Measurements from ENCODE around the gene SHISA7. TPM values are rescaled to one million over a fixed set of nuclear protein-coding genes. Genes with fewer than 3 reads are reported as not detected.

The SHISA7 gene
- total RNA-seq, 2 donors from 2014 or later, result not detected

DNA sequence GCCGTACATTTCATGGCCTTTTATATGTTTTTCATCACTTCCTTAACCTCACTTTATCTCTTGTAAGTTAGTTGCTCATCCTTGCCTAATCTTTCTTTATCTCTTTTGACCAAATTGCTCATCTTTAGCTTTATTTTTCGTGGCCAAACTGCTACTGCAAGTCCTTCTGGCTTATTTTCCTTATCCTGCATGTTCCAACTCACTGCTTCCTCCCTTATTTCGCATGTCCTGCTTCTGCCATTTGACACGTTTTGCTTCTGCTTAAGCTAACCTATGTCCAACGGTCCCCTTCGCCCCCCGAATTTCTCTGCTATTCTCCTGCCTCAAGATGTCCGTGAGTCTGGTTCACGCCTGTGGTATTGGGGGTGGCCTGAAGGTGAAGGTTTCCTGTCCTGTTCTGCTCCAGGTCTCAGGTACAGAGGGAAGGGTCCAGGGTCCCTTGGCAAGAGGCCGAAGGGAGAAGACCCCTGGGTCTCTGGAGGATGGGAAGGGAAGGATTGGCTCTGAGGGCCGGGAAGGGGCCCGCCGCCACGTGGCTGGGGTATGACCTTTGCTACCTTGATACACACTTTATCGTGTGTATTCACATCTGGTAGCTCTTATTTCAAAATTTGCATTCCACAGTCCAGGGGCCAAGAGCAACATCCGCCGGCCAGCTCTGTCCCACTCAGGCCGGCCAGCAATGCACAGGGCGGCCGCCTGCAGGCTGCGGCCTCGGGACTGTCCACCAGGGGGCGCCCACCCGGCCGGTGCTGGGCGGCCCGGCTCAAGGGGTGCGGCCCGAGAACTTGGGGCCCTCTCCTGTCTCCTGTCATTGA lies 24.3 kb upstream of the SHISA7 start:
- no peak for DNase-seq (ENCODE audit: low spot score)
- Histone ChIP-seq H3K27ac (no peak overlapping the region), H3K9me3 (no peaks in the 10 kb centered on the region), H3K4me3 (no peak overlapping the region), H3K36me3 (no peaks in the 10 kb centered on the region), H3K27me3 (replicated peaks; ENCODE audit: insufficient read depth) (no peaks in the 10 kb centered on the region), H3K4me1 (ENCODE audit: control insufficient read depth in 1 of 2, low read depth in 2 of 2) (peaks cover 0 to 12% of the 10 kb centered on the region in 2 donors)
- peak; percentile 67 for ATAC-seq (ENCODE audit: insufficient number of reproducible peaks, low FRiP score, low read depth)
- TF ChIP-seq, protein P1, sequence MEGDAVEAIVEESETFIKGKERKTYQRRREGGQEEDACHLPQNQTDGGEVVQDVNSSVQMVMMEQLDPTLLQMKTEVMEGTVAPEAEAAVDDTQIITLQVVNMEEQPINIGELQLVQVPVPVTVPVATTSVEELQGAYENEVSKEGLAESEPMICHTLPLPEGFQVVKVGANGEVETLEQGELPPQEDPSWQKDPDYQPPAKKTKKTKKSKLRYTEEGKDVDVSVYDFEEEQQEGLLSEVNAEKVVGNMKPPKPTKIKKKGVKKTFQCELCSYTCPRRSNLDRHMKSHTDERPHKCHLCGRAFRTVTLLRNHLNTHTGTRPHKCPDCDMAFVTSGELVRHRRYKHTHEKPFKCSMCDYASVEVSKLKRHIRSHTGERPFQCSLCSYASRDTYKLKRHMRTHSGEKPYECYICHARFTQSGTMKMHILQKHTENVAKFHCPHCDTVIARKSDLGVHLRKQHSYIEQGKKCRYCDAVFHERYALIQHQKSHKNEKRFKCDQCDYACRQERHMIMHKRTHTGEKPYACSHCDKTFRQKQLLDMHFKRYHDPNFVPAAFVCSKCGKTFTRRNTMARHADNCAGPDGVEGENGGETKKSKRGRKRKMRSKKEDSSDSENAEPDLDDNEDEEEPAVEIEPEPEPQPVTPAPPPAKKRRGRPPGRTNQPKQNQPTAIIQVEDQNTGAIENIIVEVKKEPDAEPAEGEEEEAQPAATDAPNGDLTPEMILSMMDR (IDR thresholded peaks at IDR 0.05), result peak; percentile 99

DNA sequence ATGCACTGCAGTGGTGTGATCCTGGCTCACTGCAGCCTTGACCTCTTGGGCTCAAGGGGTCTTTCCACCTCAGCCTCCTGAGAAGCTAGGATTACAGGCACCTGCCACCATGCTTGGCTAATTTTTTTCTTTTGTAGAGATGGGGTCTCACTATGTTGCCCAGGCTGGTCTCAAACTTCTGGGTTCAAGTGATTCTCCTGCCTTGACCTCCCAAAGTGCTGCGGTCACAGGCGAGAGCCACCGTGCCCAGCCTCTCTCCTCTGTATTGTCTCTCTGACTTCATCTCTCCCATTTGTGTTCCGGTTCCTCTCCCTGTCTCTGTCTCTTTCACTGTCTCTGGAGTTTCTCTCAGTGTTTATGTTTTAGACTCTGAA lies 23.1 kb upstream of the SHISA7 start:
- Histone ChIP-seq H3K36me3 (no peaks in the 10 kb centered on the region), H3K27me3 (replicated peaks; ENCODE audit: insufficient read depth) (no peaks in the 10 kb centered on the region), H3K4me1 (ENCODE audit: control insufficient read depth in 1 of 2, low read depth in 2 of 2) (peaks cover 0 to 17% of the 10 kb centered on the region in 2 donors), H3K9me3 (no peaks in the 10 kb centered on the region), H3K4me3 (no peak overlapping the region), H3K27ac (no peak overlapping the region)
- no peak for DNase-seq (ENCODE audit: low spot score)
- TF ChIP-seq, protein P1 (IDR thresholded peaks at IDR 0.05), result no peak
- no peak for ATAC-seq (ENCODE audit: insufficient number of reproducible peaks, low FRiP score, low read depth)

DNA sequence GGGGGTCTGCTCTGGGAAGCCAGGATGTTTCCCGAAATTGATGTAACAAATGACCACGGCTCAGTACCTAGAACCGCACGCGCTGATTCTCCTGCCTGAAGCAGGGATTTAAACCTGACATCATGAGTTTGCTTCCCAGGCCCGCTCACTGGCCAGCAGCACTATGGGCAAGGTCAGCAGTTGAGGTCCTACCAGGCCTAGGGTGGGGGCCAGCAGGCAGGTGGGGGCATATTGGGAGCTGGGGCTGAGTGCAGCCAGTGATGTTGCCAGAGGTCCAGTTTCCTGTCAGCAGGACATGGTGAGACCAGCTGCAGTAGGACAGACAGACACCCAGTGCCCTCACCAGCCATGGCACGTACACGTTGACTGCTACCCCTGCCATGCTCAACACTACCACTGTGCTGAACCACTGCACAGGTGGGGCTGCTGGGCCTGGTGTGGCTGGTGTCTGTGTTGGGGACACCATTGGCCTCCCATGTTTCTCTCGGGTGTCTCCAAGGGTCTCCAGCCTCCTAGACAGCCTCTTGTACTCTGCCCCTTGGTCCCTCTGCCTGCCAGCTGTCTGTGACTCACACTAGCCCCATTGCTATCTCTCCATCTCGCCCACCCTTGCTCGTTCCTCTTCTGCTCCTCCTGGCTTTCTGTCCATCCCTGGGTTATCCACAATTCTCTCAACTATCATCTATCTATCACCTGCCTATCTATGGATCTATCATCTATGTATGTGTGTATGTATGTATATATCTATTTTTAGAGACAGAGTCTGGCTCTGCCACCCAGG lies 22.6 kb upstream of the SHISA7 start:
- ATAC-seq (ENCODE audit: insufficient number of reproducible peaks, low FRiP score, low read depth) (no peak), DNase-seq (ENCODE audit: low spot score) (no peak)
- no peak overlapping the region for H3K4me3 ChIP-seq

DNA sequence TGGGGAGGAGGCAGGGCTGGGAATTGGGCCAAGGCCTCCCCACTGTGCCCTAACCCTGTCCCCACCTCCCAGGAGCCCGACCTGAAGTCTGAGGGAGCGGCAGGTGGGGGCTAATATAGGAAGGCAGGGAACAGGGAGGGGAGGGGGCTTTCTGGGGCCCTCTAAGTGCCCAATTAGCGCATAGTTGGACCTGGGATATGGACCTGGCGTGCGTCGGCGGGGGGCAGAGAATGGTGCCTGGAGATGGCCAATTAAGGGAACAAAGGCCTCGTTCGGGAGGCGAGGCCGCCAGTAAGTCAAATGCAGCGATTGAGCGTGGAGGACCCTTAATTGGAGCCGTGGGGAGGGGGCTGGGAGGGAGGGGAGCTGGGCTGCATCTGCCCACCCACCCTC lies 21.6 kb upstream of the SHISA7 start, which contains the start of gene C19orf85:
TSS of gene C19orf85 (minus strand) at position 90 of the 393 bp plus-strand sequence. CDS start 197 bp downstream, outside the sequence.
- no peaks in the 10 kb centered on the region for H3K9me3 ChIP-seq
- no peak within 1 kb of the TSS for H3K4me3 ChIP-seq
- H3K36me3 ChIP-seq, result no peaks in the 10 kb centered on the region
- ATAC-seq (ENCODE audit: insufficient number of reproducible peaks, low FRiP score, low read depth) (no peak), DNase-seq (ENCODE audit: low spot score) (no peak)
- TF ChIP-seq, protein P1 (IDR thresholded peaks at IDR 0.05), result no peak
- H3K27ac ChIP-seq, result no peak within 1 kb of the TSS
- peaks cover 4 to 28% of the 10 kb centered on the region in 2 donors for H3K4me1 ChIP-seq (ENCODE audit: control insufficient read depth in 1 of 2, low read depth in 2 of 2)
- no peaks in the 10 kb centered on the region for H3K27me3 ChIP-seq (replicated peaks; ENCODE audit: insufficient read depth)

More for the DNA sequence above, 22.6 kb upstream of the SHISA7 start:
- no peaks in the 10 kb centered on the region for H3K27me3 ChIP-seq (replicated peaks; ENCODE audit: insufficient read depth)
- no peaks in the 10 kb centered on the region for H3K36me3 ChIP-seq
- peaks cover 1 to 19% of the 10 kb centered on the region in 2 donors for H3K4me1 ChIP-seq (ENCODE audit: control insufficient read depth in 1 of 2, low read depth in 2 of 2)
- H3K27ac ChIP-seq, result no peak overlapping the region
- H3K9me3 ChIP-seq, result no peaks in the 10 kb centered on the region
- TF ChIP-seq, protein P1 (IDR thresholded peaks at IDR 0.05), result no peak

DNA sequence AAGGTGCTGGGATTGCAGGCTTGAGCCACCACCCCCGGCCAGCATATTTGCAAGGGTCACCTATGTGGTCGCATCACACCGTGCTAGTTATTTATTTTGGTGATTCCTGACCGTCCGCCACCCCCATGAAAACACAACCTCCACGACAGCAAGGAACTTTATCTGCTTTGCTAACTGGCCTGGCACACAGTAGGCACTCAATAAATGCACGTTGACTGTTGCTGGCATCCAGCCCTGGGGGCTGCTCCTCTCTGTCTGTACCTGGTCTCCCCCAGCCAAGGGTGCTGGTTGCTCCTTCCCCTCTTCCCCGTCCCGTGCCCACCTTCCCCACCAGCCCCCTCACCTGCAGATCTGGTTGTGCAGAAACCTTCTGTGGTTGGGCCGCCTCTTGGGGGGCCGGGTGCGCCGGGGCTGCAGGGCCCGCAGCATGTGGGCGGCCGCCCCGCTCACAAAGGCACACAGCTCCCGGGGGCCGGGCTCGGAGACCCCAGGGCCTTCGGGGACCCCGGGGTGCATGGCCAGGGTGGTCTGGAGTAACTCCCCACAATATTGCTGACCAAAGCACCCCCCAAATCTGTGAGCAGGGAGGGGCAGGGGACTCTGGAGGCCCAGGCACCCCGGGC lies 21.1 kb upstream of the SHISA7 start:
- H3K4me3 ChIP-seq, result no peak overlapping the region
- ATAC-seq (ENCODE audit: insufficient number of reproducible peaks, low FRiP score, low read depth), result no peak
- no peaks in the 10 kb centered on the region for H3K36me3 ChIP-seq
- TF ChIP-seq, protein P1 (IDR thresholded peaks at IDR 0.05), result no peak
- no peak overlapping the region for H3K27ac ChIP-seq
- no peaks in the 10 kb centered on the region for H3K9me3 ChIP-seq
- no peak for DNase-seq (ENCODE audit: low spot score)
- H3K4me1 ChIP-seq (ENCODE audit: control insufficient read depth in 1 of 2, low read depth in 2 of 2), result peaks cover 4 to 31% of the 10 kb centered on the region in 2 donors
- no peaks in the 10 kb centered on the region for H3K27me3 ChIP-seq (replicated peaks; ENCODE audit: insufficient read depth)

Measured in thoracic aorta (tissue), 2 donors.